AG09309 (cell line): ENCODE results near the gene MGMT.

Experiments used
- DNase-seq: peaks from one replicate; pipeline ENCODE4 v3.0.0-alpha.2; 2010; ENCODE audit warnings: low read depth
- H3K4me3 ChIP-seq: 2 replicates; pipeline ENCODE4 v1.5.1; 2011; ENCODE audit warnings: mild to moderate bottlenecking, low read depth, low read length, moderate library complexity; ENCODE audit not compliant: control insufficient read depth
- CTCF ChIP-seq: IDR thresholded peaks from 2 replicates; pipeline ENCODE4 v1.5.1; 2011; ENCODE audit warnings: mild to moderate bottlenecking, low read depth, low read length, inconsistent platforms; ENCODE audit not compliant: insufficient read depth, control insufficient read depth; ENCODE audit errors: missing control alignments

MGMT gene

GRCh38 chr10:129593953-129594352 lies 126.9 kb downstream of the MGMT start:
- TF ChIP-seq CTCF: no peak
- DNase-seq: no peak
- no peak overlapping the region for H3K4me3 ChIP-seq

- H3K4me3 ChIP-seq: no peak overlapping the region
- TF ChIP-seq CTCF: no peak
- no peak for DNase-seq
Measured at GRCh38 chr10:129594811-129595210, 127.8 kb downstream of the MGMT start.

- no peak for DNase-seq
- TF ChIP-seq CTCF: no peak
- H3K4me3 ChIP-seq: no peak overlapping the region
Measured at GRCh38 chr10:129598413-129598812, 131.4 kb downstream of the MGMT start.

GRCh38 chr10:129599160-129599559 lies 132.1 kb downstream of the MGMT start:
- H3K4me3 ChIP-seq: no peak overlapping the region
- DNase-seq: no peak
- TF ChIP-seq CTCF: no peak

DNA sequence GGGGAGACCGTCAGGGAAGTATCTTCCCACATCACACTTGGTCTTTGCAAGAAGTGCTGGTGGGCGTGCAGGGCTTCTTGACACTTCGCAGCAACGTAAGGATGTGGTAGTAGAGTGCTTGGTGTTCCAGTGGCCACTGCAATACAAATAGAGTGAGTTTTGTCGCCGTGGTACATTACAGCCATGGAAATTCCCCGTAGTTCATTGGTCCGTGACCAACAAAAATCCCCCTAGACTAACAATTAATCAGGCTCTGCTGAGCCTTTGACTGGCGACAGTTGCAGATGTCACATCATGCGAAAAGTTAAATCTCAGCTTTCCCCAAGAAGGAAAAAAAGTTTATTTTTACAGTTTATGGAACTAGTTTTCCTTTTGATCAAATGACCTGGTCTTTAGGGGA lies 134.7 kb downstream of the MGMT start:
- TF ChIP-seq CTCF: no peak
- no peak overlapping the region for H3K4me3 ChIP-seq
- DNase-seq: no peak

DNA sequence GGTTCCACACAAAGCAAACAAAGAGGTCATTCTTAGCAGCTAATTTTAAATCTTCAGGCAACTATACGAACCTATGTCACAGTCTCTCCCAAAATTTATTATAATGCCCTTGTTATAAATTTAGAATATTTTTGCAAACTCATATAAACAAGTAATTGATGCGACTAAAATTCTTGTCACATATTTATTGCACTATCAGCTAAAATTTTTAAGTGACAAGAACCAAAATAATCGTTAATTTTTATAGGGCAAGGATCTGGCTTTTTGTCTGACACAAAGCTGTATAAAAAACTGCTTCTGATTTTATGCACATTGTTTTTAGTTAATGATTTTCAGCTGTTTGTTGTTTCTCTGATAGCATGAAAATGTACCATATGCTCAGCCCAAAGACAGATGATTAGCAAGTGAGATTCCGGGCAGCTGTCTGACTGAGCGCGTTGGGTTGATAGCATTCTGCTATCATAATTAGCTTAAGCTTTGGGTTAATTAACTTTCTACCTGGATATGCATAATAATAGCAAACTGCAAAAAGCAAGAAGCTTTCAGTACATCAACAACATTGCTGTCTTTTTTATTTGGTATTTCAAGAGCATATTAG lies 136.0 kb downstream of the MGMT start:
- H3K4me3 ChIP-seq: no peak overlapping the region
- DNase-seq: no peak
- no peak for TF ChIP-seq CTCF

- TF ChIP-seq CTCF: no peak
- no peak overlapping the region for H3K4me3 ChIP-seq
Measured at GRCh38 chr10:129604333-129605032, 137.4 kb downstream of the MGMT start.

More at GRCh38 chr10:129604333-129605032, 137.4 kb downstream of the MGMT start:
- no peak for DNase-seq
